Neural progenitor cell (in vitro differentiated cells): ENCODE results near the gene PPBP. TPM values are rescaled to one million over a fixed set of nuclear protein-coding genes. Genes with fewer than 3 reads are reported as not detected.
A peak's percentile ranks its signal among the peaks of the same experiment; 100 is the strongest.
"Not testable (repeated sequence)": the region's sequence is repeated elsewhere in the genome, so short reads cannot be mapped to it uniquely, and the experiment has no call there.

Experiments
- DNase-seq: peaks from one replicate; pipeline ENCODE4 v3.0.0-alpha.2; 2016; ENCODE audit warnings: low spot score
- H2AFZ ChIP-seq: fragments of 200-600 bp; sonication (generic); replicated peaks from 2 replicates; pipeline ENCODE4 v1.6.1; 2016; ENCODE audit warnings: antibody characterized with exemption
- H3F3A ChIP-seq: fragments of 200-600 bp; sonication (generic); 2 replicates; pipeline ENCODE4 v1.6.1; 2016; ENCODE audit warnings: antibody characterized with exemption, low read depth
- H3K27ac ChIP-seq: fragments of 200-600 bp; sonication (generic); 2 replicates; pipeline ENCODE4 v1.5.1; 2016; ENCODE audit warnings: mild to moderate bottlenecking
- H3K27me3 ChIP-seq: fragments of 200-600 bp; sonication (generic); 2 replicates; pipeline ENCODE4 v1.6.1; 2016; ENCODE audit warnings: mild to moderate bottlenecking, moderate library complexity
- H3K36me3 ChIP-seq: fragments of 200-600 bp; sonication (generic); 2 replicates; pipeline ENCODE4 v1.5.1; 2016
- H3K4me1 ChIP-seq: fragments of 200-600 bp; sonication (generic); 2 replicates; pipeline ENCODE4 v1.6.1; 2016; ENCODE audit warnings: mixed run types
- H3K4me2 ChIP-seq: fragments of 200-600 bp; sonication (generic); 2 replicates; pipeline ENCODE4 v1.6.1; 2016
- H3K4me3 ChIP-seq: fragments of 200-600 bp; sonication (generic); 2 replicates; pipeline ENCODE4 v1.5.1; 2016
- H3K79me2 ChIP-seq: fragments of 200-600 bp; sonication (generic); 2 replicates; pipeline ENCODE4 v1.6.1; 2016; ENCODE audit warnings: low read depth
- H3K9ac ChIP-seq: fragments of 200-600 bp; sonication (generic); 2 replicates; pipeline ENCODE4 v1.6.1; 2016
- H3K9me3 ChIP-seq: fragments of 200-600 bp; sonication (generic); 2 replicates; pipeline ENCODE4 v1.5.1; 2016; ENCODE audit warnings: low read depth
- H4K20me1 ChIP-seq: fragments of 200-600 bp; sonication (generic); 2 replicates; pipeline ENCODE4 v1.6.1; 2016; ENCODE audit warnings: low read depth
- H3K27ac Mint-ChIP-seq: 3 replicates; pipeline ENCODE4 v1.8.0; 2021; ENCODE audit warnings: mixed read lengths
- H3K27me3 Mint-ChIP-seq: 2 replicates; pipeline ENCODE4 v1.8.0; 2022; ENCODE audit warnings: low read depth, mild to moderate bottlenecking, inconsistent platforms, moderate library complexity, mixed read lengths; ENCODE audit not compliant: insufficient read depth
- H3K36me3 Mint-ChIP-seq: 3 replicates; pipeline ENCODE4 v1.8.0; 2021; ENCODE audit warnings: mixed read lengths
- H3K4me1 Mint-ChIP-seq: 3 replicates; pipeline ENCODE4 v1.8.0; 2021; ENCODE audit warnings: mixed read lengths
- H3K4me3 Mint-ChIP-seq: 3 replicates; pipeline ENCODE4 v1.8.0; 2021; ENCODE audit warnings: mild to moderate bottlenecking, moderate library complexity, mixed read lengths
- H3K9me3 Mint-ChIP-seq: 3 replicates; pipeline ENCODE4 v1.8.0; 2020; ENCODE audit warnings: mixed read lengths
- CTCF ChIP-seq: fragments of 200-600 bp; sonication (generic); IDR thresholded peaks from 2 replicates; pipeline ENCODE4 v1.5.1; 2017; ENCODE audit warnings: antibody characterized with exemption, mild to moderate bottlenecking
- EZH2 ChIP-seq: fragments of 200-600 bp; sonication (generic); IDR thresholded peaks from 2 replicates; pipeline ENCODE4 v1.6.1; 2017; ENCODE audit warnings: antibody characterized with exemption, mild to moderate bottlenecking, moderate library complexity
- EZH2phosphoT487 ChIP-seq: fragments of 200-600 bp; sonication (generic); IDR thresholded peaks from 2 replicates; pipeline ENCODE4 v1.6.1; 2017; ENCODE audit warnings: antibody characterized with exemption
- total RNA-seq: library from RNA; depleted of rRNA; stranded (reverse); fragments of >200 nt; gene quantifications from 2 replicates; pipeline ENCODE4 v1.2.3, GENCODE V29; 2015; ENCODE audit warnings: low replicate concordance

PPBP gene
- total RNA-seq, 1 donor from 2014 or later = not detected

- no peaks in the 10 kb centered on the region for H3K27me3 ChIP-seq
- no peaks in the 10 kb centered on the region for H3K9me3 Mint-ChIP-seq
These were observed 1.0 kb upstream of the PPBP start for GRCh38 chr4:73989031-73989430.

GRCh38 chr4:73985528-73985852 lies 2.5 kb downstream of the PPBP start:
- H3K4me2 ChIP-seq = no peak overlapping the region
- H3K4me1 ChIP-seq = no peaks in the 10 kb centered on the region
- no peaks in the 10 kb centered on the region for H3K36me3 ChIP-seq
- H3F3A ChIP-seq = no peaks in the 10 kb centered on the region
- H3K27me3 ChIP-seq = peaks cover 8% of the 10 kb centered on the region
- H3K4me1 Mint-ChIP-seq = no peaks in the 10 kb centered on the region
- H2AFZ ChIP-seq = no peak overlapping the region
- no peak overlapping the region for H3K27ac Mint-ChIP-seq
- H3K4me3 Mint-ChIP-seq = no peak overlapping the region
- no peaks in the 10 kb centered on the region for H3K9me3 Mint-ChIP-seq
- H3K27ac ChIP-seq = no peak overlapping the region
- H3K9me3 ChIP-seq = no peaks in the 10 kb centered on the region
- H3K9ac ChIP-seq = no peak overlapping the region
- no peak overlapping the region for H3K4me3 ChIP-seq
- DNase-seq = no peak
- H4K20me1 ChIP-seq = no peaks in the 10 kb centered on the region
- TF ChIP-seq EZH2 (no peak), CTCF (no peak), EZH2phosphoT487 (no peak)
- H3K79me2 ChIP-seq = no peaks in the 10 kb centered on the region
- H3K27me3 Mint-ChIP-seq = peaks cover 3% of the 10 kb centered on the region
- no peaks in the 10 kb centered on the region for H3K36me3 Mint-ChIP-seq

More at GRCh38 chr4:73989031-73989430, 1.0 kb upstream of the PPBP start:
- H4K20me1 ChIP-seq = no peaks in the 10 kb centered on the region
- no peaks in the 10 kb centered on the region for H3F3A ChIP-seq
- no peak overlapping the region for H3K4me2 ChIP-seq
- no peaks in the 10 kb centered on the region for H3K36me3 ChIP-seq
- no peak for DNase-seq
- H3K4me3 ChIP-seq = no peak overlapping the region
- H2AFZ ChIP-seq = no peak overlapping the region
- TF ChIP-seq EZH2 (no peak), EZH2phosphoT487 (no peak)
- no peaks in the 10 kb centered on the region for H3K36me3 Mint-ChIP-seq
- no peak overlapping the region for H3K9ac ChIP-seq
- H3K27me3 Mint-ChIP-seq = peaks cover 3% of the 10 kb centered on the region
- no peaks in the 10 kb centered on the region for H3K4me1 Mint-ChIP-seq
- H3K79me2 ChIP-seq = no peaks in the 10 kb centered on the region
- no peak overlapping the region for H3K4me3 Mint-ChIP-seq
- H3K27ac Mint-ChIP-seq = no peak overlapping the region
- no peaks in the 10 kb centered on the region for H3K4me1 ChIP-seq
- H3K27ac ChIP-seq = no peak overlapping the region
- no peaks in the 10 kb centered on the region for H3K9me3 ChIP-seq

GRCh38 chr4:73984736-73985527 lies 3.1 kb downstream of the PPBP start:
- no peaks in the 10 kb centered on the region for H3K9me3 ChIP-seq
- no peaks in the 10 kb centered on the region for H3K36me3 Mint-ChIP-seq
- no peaks in the 10 kb centered on the region for H3K36me3 ChIP-seq
- H3K4me1 Mint-ChIP-seq = no peaks in the 10 kb centered on the region
- no peaks in the 10 kb centered on the region for H3K79me2 ChIP-seq
- no peaks in the 10 kb centered on the region for H3F3A ChIP-seq
- DNase-seq = no peak
- H3K27ac Mint-ChIP-seq = no peak overlapping the region
- H3K4me1 ChIP-seq = no peaks in the 10 kb centered on the region
- peaks cover 3% of the 10 kb centered on the region for H3K27me3 Mint-ChIP-seq
- no peaks in the 10 kb centered on the region for H3K9me3 Mint-ChIP-seq
- H3K9ac ChIP-seq = no peak overlapping the region
- no peak overlapping the region for H3K4me3 ChIP-seq
- TF ChIP-seq EZH2phosphoT487 (no peak), EZH2 (no peak), CTCF (no peak)
- no peak overlapping the region for H3K27ac ChIP-seq
- no peak overlapping the region for H2AFZ ChIP-seq
- peaks cover 8% of the 10 kb centered on the region for H3K27me3 ChIP-seq
- no peaks in the 10 kb centered on the region for H4K20me1 ChIP-seq
- H3K4me2 ChIP-seq = no peak overlapping the region
- H3K4me3 Mint-ChIP-seq = no peak overlapping the region

GRCh38 chr4:73981175-73981574 lies 6.8 kb downstream of the PPBP start:
- not testable (repeated sequence) for H3K36me3 ChIP-seq, H3K27ac Mint-ChIP-seq, H3K4me1 ChIP-seq, H3K36me3 Mint-ChIP-seq, H3F3A ChIP-seq, H3K4me2 ChIP-seq, H3K27me3 ChIP-seq, H3K4me3 Mint-ChIP-seq, H3K27me3 Mint-ChIP-seq, H3K9me3 ChIP-seq, H3K4me3 ChIP-seq, H3K27ac ChIP-seq, H4K20me1 ChIP-seq, H3K79me2 ChIP-seq, DNase-seq, H3K9ac ChIP-seq, H3K9me3 Mint-ChIP-seq, H3K4me1 Mint-ChIP-seq
- H2AFZ ChIP-seq = peak overlapping the region; percentile 81
